Measurements from ENCODE around the gene EP300.

Gene EP300

DNA sequence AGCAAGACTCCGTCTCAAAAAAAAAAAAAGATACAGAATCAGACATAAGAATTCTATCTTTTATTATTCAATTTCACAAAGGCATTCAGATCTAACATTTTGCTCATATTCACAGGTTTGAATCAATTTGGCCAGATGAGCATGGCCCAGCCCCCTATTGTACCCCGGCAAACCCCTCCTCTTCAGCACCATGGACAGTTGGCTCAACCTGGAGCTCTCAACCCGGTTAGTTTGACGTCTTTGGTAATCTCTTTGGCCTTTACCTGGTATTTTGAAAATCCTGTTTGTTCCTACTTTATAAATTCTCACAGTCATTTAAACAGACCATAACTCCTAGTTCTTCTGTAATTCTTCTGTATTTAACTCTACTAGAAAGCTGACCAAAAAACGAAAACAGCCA, 55.3 kb downstream of the EP300 start:
- H3K79me2 ChIP-seq (ENCODE audit: insufficient read depth, low read length): no peaks in the 10 kb centered on the region
- no peak overlapping the region for H3K4me2 ChIP-seq (ENCODE audit: insufficient read depth, low read length)
- no peak for DNase-seq
- no peak overlapping the region for H2AFZ ChIP-seq (ENCODE audit: low read depth, low read length)
- no peaks in the 10 kb centered on the region for H3K27me3 ChIP-seq (ENCODE audit: insufficient read depth, low read length, poor library complexity)
- H3K27ac ChIP-seq (ENCODE audit: low read length): no peak overlapping the region
- no peak for ATAC-seq (ENCODE audit: insufficient read depth, low read depth)
- TF ChIP-seq, protein P1, sequence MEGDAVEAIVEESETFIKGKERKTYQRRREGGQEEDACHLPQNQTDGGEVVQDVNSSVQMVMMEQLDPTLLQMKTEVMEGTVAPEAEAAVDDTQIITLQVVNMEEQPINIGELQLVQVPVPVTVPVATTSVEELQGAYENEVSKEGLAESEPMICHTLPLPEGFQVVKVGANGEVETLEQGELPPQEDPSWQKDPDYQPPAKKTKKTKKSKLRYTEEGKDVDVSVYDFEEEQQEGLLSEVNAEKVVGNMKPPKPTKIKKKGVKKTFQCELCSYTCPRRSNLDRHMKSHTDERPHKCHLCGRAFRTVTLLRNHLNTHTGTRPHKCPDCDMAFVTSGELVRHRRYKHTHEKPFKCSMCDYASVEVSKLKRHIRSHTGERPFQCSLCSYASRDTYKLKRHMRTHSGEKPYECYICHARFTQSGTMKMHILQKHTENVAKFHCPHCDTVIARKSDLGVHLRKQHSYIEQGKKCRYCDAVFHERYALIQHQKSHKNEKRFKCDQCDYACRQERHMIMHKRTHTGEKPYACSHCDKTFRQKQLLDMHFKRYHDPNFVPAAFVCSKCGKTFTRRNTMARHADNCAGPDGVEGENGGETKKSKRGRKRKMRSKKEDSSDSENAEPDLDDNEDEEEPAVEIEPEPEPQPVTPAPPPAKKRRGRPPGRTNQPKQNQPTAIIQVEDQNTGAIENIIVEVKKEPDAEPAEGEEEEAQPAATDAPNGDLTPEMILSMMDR (IDR thresholded peaks at IDR 0.05; ENCODE audit: borderline replicate concordance, extremely low read depth, low read length, poor library complexity, severe bottlenecking): no peak
- TF ChIP-seq EZH2 (IDR thresholded peaks at IDR 0.05; ENCODE audit: borderline replicate concordance, low read depth, low read length, severe bottlenecking): no peak
- H3K9ac ChIP-seq (ENCODE audit: low read depth, low read length): no peak overlapping the region
- no peaks in the 10 kb centered on the region for H3K4me1 ChIP-seq (ENCODE audit: insufficient read depth, low read length)
- no peak overlapping the region for H3K4me3 ChIP-seq (ENCODE audit: low read depth in 1 of 2, low read length in 2 of 2)
- no peaks in the 10 kb centered on the region for H3K9me3 ChIP-seq (ENCODE audit: insufficient read depth, low read length, severe bottlenecking)
- H3K36me3 ChIP-seq (ENCODE audit: insufficient read depth, low read length): peaks cover 96% of the 10 kb centered on the region
- H4K20me1 ChIP-seq (ENCODE audit: insufficient read depth, low read length): peaks cover 3% of the 10 kb centered on the region; the same call in 1 of the 2 replicates

DNA sequence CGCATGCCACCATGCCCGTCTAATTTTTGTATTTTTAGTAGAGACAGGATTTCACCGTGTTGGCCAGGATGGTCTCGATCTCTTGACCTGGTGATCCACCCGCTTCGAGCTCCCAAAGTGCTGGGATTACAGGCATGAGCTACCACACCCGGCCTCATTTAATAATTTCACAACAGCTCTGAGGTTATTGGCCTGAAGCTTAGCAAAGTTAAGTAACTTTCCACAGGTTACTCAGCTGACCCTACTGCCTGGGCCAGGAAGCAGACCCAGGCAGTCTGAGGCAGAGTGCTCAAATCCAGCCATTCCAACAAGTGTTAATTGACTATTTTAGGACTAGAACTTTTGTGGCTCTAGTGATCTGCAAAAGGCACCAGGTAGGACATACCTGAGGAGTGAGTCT, 60.5 kb downstream of the EP300 start:
- Histone ChIP-seq H3K36me3 (ENCODE audit: insufficient read depth, low read length) (peaks cover 100% of the 10 kb centered on the region), H3K27ac (ENCODE audit: low read length) (no peak overlapping the region), H3K27me3 (ENCODE audit: insufficient read depth, low read length, poor library complexity) (no peaks in the 10 kb centered on the region), H2AFZ (ENCODE audit: low read depth, low read length) (no peak overlapping the region), H3K9ac (ENCODE audit: low read depth, low read length) (no peak overlapping the region), H3K4me1 (ENCODE audit: insufficient read depth, low read length) (no peaks in the 10 kb centered on the region), H3K9me3 (ENCODE audit: insufficient read depth, low read length, severe bottlenecking) (no peaks in the 10 kb centered on the region), H3K79me2 (ENCODE audit: insufficient read depth, low read length) (no peaks in the 10 kb centered on the region), H3K4me3 (ENCODE audit: low read depth in 1 of 2, low read length in 2 of 2) (no peak overlapping the region), H4K20me1 (ENCODE audit: insufficient read depth, low read length) (peaks cover 3% of the 10 kb centered on the region; the same call in 1 of the 2 replicates), H3K4me2 (ENCODE audit: insufficient read depth, low read length) (no peak overlapping the region)
- ATAC-seq (ENCODE audit: insufficient read depth, low read depth): no peak
- no peak for TF ChIP-seq EZH2 (IDR thresholded peaks at IDR 0.05; ENCODE audit: borderline replicate concordance, low read depth, low read length, severe bottlenecking)
- TF ChIP-seq, protein P1 (IDR thresholded peaks at IDR 0.05; ENCODE audit: borderline replicate concordance, extremely low read depth, low read length, poor library complexity, severe bottlenecking): no peak
- DNase-seq: no peak

DNA sequence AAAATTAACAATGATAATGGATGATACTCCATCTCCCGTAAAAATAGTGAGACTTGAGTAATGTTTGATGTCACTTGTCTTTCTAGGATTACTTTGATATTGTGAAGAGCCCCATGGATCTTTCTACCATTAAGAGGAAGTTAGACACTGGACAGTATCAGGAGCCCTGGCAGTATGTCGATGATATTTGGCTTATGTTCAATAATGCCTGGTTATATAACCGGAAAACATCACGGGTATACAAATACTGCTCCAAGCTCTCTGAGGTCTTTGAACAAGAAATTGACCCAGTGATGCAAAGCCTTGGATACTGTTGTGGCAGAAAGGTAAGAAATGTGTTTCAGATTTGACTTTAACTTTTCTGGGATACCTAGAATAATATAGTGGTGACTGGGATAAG, 64.7 kb downstream of the EP300 start:
- H3K4me1 ChIP-seq (ENCODE audit: insufficient read depth, low read length): no peaks in the 10 kb centered on the region
- no peaks in the 10 kb centered on the region for H4K20me1 ChIP-seq (ENCODE audit: insufficient read depth, low read length)
- H3K27me3 ChIP-seq (ENCODE audit: insufficient read depth, low read length, poor library complexity): no peaks in the 10 kb centered on the region
- H3K9me3 ChIP-seq (ENCODE audit: insufficient read depth, low read length, severe bottlenecking): no peaks in the 10 kb centered on the region
- no peak overlapping the region for H2AFZ ChIP-seq (ENCODE audit: low read depth, low read length)
- H3K79me2 ChIP-seq (ENCODE audit: insufficient read depth, low read length): no peaks in the 10 kb centered on the region
- ATAC-seq (ENCODE audit: insufficient read depth, low read depth) (no peak), DNase-seq (no peak)
- H3K4me3 ChIP-seq (ENCODE audit: low read depth in 1 of 2, low read length in 2 of 2): no peak overlapping the region
- H3K36me3 ChIP-seq (ENCODE audit: insufficient read depth, low read length): peaks cover 96% of the 10 kb centered on the region
- no peak overlapping the region for H3K4me2 ChIP-seq (ENCODE audit: insufficient read depth, low read length)
- H3K27ac ChIP-seq (ENCODE audit: low read length): no peak overlapping the region
- no peak overlapping the region for H3K9ac ChIP-seq (ENCODE audit: low read depth, low read length)
- no peak for TF ChIP-seq EZH2 (IDR thresholded peaks at IDR 0.05; ENCODE audit: borderline replicate concordance, low read depth, low read length, severe bottlenecking)
- TF ChIP-seq, protein P1 (IDR thresholded peaks at IDR 0.05; ENCODE audit: borderline replicate concordance, extremely low read depth, low read length, poor library complexity, severe bottlenecking): no peak

DNA sequence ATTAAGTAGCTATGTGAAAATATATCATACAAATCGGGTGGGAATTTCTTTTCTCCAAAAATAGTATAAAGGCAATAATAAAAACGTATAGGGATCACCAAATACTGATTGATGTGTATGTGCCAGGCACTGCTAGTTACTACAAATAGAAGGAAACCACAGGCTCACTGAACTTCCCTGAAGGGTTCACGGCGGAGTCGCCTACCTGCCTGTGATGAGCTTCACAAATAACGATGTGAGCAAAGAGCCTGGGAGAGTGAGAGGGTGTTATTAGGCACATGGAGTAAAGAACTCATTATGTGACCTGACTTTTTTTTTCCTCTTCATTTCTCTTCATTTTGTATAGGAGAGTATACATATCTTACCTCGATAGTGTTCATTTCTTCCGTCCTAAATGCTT, 76.8 kb downstream of the EP300 start:
- peaks cover 88% of the 10 kb centered on the region for H3K36me3 ChIP-seq (ENCODE audit: insufficient read depth, low read length)
- no peak overlapping the region for H3K27ac ChIP-seq (ENCODE audit: low read length)
- H4K20me1 ChIP-seq (ENCODE audit: insufficient read depth, low read length): no peaks in the 10 kb centered on the region; the same call in 1 of the 2 replicates
- H3K79me2 ChIP-seq (ENCODE audit: insufficient read depth, low read length): no peaks in the 10 kb centered on the region
- TF ChIP-seq, protein P1 (IDR thresholded peaks at IDR 0.05; ENCODE audit: borderline replicate concordance, extremely low read depth, low read length, poor library complexity, severe bottlenecking): no peak
- no peak for TF ChIP-seq EZH2 (IDR thresholded peaks at IDR 0.05; ENCODE audit: borderline replicate concordance, low read depth, low read length, severe bottlenecking)
- ATAC-seq (ENCODE audit: insufficient read depth, low read depth) (no peak), DNase-seq (no peak)
- no peak overlapping the region for H2AFZ ChIP-seq (ENCODE audit: low read depth, low read length)
- no peak overlapping the region for H3K4me3 ChIP-seq (ENCODE audit: low read depth in 1 of 2, low read length in 2 of 2)
- no peaks in the 10 kb centered on the region for H3K4me1 ChIP-seq (ENCODE audit: insufficient read depth, low read length)
- no peaks in the 10 kb centered on the region for H3K9me3 ChIP-seq (ENCODE audit: insufficient read depth, low read length, severe bottlenecking)
- no peaks in the 10 kb centered on the region for H3K27me3 ChIP-seq (ENCODE audit: insufficient read depth, low read length, poor library complexity)
- no peak overlapping the region for H3K4me2 ChIP-seq (ENCODE audit: insufficient read depth, low read length)
- H3K9ac ChIP-seq (ENCODE audit: low read depth, low read length): no peak overlapping the region

All from DND-41 (cell line).